ENCODE results near the gene CYSLTR1.

DNA sequence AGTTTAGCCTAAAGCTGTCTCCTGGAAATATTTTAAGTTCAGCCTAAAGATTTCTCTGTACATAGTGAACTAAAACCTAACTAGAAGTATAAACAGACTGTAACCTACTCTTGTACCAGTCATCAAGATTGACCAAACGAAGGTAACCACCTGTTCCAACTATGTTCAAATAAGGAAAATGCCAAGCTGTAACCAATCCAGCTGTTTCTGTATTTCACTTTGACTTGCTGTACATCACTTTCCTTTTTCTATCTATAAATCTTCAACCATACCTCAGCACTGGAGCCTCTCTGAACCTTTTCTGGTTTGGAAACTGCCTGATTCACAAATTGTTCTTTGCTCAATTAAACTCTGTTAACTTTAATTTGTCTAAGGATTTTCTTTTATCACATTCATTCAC lies 3.1 kb upstream of the CYSLTR1 start:
- TF ChIP-seq, protein P1, sequence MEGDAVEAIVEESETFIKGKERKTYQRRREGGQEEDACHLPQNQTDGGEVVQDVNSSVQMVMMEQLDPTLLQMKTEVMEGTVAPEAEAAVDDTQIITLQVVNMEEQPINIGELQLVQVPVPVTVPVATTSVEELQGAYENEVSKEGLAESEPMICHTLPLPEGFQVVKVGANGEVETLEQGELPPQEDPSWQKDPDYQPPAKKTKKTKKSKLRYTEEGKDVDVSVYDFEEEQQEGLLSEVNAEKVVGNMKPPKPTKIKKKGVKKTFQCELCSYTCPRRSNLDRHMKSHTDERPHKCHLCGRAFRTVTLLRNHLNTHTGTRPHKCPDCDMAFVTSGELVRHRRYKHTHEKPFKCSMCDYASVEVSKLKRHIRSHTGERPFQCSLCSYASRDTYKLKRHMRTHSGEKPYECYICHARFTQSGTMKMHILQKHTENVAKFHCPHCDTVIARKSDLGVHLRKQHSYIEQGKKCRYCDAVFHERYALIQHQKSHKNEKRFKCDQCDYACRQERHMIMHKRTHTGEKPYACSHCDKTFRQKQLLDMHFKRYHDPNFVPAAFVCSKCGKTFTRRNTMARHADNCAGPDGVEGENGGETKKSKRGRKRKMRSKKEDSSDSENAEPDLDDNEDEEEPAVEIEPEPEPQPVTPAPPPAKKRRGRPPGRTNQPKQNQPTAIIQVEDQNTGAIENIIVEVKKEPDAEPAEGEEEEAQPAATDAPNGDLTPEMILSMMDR (IDR thresholded peaks at IDR 0.05; ENCODE audit: low read length) = no peak
- TF ChIP-seq EZH2 (optimal IDR thresholded peaks at IDR 0.05; ENCODE audit: low read depth, low read length) = no peak

All from MM.1S (cell line).